ENCODE measurements around the gene RASSF9. TPM values are rescaled to one million over a fixed set of nuclear protein-coding genes. Genes with fewer than 3 reads are reported as not detected.

Gene RASSF9
- total RNA-seq, 2 experiments from 2014 or later, result not detected

DNA sequence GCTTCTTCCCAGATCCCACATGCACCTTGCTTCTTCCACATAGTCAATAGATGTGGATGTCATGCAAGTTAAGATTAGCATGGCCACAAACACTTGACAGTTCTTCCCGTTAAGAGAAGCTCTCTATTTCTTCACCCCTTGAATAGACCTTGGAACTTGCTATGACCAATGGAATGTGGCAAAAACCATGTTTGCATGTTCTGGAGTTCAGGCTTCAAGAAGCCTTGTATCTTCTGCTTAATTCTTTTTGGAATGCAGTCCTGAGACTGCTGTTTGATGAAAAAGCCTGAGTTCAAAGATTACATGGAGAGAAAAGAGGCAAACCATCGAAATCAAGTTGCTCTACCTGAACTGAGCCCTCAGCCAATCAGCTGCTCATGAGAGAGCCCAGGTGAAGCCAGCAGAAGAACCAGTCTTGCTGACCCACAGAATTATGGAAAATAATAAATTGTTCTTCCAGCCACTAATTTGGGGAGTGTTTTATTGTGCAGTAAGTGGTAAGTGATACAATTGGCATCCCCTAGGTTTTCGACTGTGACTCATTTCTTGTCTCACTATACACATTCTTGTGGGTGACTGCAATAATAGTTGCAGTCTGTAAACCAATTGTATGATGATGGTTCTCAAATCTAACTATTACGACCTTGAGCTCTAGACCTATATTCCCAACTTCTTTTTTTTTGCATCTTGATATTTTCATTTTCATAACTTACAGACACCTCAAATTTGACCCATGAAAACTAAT, 12.6 kb downstream of the RASSF9 start:
- CTCF ChIA-PET, result no interaction called here

DNA sequence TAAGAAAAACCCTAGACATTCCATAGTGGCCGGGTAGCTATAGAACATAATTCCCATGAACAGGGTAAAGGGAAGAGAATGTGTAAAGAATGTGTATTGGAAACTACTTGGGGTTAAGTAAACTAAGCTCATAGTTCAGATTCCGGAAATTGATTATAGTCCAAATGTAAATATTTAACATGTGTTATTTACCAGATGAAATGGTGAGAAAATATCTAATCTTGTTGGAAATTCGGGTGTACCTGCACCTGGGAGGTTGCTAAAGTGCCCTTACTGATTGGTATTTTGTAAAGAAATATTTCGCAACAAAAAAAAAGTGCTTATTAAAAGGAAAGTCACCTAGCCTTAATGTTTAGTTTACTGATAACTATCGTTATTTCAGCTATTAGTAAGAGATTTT, 14.4 kb downstream of the RASSF9 start:
- ChIA-PET CTCF (no interaction called here), POLR2A (no interaction called here)

More for the DNA sequence above, 12.6 kb downstream of the RASSF9 start:
- POLR2A ChIA-PET, result no interaction called here

DNA sequence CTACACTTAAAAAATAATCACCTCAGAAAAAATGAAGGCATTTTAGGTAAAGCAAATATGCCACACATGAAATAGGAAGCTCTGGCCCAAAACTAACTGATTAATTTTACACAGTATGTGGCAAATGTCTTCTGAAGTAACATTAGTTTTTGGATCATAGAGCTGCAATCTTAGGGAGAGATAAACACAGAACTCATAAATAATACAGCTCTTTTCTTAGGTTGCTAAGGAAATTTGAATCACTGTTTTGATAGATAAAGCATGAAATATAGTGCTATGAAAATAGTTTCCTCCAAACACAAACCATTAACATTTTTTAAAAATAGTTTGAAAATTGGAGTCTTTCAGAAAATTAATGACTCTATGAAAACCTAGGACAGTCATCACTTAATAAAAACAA, 15.0 kb downstream of the RASSF9 start:
- ChIA-PET POLR2A (no interaction called here), CTCF (no interaction called here)

DNA sequence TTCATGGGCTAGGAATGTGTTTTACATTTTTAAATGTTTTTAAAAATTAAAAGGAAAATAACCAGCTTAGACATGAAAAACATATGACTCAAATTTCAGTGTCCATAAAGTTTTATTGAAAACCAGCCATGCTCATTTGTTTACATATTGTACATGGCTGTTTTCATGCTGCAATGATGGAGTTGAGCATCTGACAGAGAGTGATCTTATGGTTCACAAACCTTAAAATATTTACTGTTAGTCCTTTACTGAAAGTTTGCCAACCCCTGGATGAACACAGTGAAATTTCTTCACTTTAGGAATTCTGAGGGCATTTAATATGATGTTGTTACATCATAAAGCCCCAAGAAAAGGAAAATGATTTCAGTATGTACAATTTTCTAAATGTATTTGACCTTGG, 16.1 kb downstream of the RASSF9 start:
- ChIA-PET CTCF (no interaction called here), POLR2A (no interaction called here)

DNA sequence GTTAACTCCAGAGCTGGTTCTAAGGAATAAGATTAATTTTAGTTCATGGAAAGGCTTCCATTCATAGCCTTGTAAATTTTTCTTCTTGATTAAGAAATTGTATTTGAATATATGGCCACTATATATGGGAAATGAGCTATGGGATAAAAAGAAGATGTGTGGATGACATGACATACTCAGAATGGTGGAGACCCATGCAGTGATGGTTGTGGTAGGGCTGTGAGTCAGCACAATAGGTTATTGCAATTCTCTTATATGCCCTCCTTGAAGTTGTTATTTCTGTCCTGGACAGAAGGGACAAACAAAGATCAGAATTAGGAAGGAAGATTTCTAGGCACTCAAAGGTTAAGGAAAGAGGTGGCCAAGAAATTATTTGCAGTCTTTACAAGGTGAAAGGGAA, 21.5 kb downstream of the RASSF9 start:
- CTCF ChIA-PET, result no interaction called here
- POLR2A ChIA-PET, result no interaction called here

DNA sequence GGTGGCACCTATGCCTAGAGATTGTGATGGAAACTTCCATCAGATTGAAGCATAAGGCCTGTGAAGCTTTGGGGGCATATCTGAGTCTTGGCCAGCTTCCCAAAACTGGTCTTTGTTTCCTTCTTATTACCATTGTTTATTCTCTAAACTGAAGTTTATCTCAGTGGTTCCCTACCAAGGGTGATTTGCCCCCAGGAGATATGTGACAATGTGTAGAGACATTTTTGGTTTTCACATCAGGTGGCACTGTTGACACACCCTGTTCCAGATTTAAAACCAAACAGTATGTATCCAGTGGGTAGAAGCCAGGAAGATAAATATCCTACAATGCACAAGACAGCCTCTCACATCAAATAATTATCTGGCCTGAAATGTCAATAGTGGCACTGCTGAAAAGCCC, 22.1 kb downstream of the RASSF9 start:
- CTCF ChIA-PET, result no interaction called here

DNA sequence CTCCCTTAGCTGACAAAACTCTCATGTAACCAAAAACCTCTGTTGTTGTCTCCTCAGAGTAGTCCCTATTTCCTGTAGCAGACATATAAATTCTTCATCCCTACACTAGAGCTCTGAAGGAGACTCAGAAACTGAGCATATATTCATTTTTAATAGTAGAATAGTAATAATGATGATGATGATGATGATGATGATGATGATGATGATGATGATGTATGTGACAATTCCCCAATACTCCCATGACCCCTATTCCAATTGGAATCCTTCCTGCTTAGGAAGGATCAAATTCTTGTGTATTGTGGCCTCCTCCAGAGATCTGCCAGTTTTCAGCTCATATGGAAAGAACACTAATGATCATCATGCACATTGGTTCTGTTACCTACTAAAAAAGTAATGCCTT, 26.7 kb downstream of the RASSF9 start:
- ChIA-PET POLR2A (no interaction called here), CTCF (no interaction called here)

More for the DNA sequence above, 22.1 kb downstream of the RASSF9 start:
- POLR2A ChIA-PET, result no interaction called here

DNA sequence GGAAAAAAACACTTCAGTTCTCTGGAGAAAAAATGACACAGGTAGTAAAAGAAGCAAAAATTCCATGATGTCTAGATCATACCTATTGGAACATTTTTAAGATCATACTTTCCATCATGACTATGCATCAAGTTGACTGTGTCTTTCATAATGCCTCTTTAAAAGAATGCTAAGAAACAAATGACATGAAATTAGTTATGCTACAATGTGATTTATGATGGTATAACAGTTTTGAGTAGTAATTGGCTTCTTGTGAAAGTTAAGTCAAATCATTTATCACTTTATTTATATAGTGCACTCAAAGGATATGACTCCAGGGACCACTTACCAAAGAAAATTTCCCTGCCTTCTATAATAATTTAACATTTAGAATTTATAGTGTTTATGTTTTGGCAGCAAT, 28.5 kb downstream of the RASSF9 start:
- POLR2A ChIA-PET, result no interaction called here
- CTCF ChIA-PET, result no interaction called here

DNA sequence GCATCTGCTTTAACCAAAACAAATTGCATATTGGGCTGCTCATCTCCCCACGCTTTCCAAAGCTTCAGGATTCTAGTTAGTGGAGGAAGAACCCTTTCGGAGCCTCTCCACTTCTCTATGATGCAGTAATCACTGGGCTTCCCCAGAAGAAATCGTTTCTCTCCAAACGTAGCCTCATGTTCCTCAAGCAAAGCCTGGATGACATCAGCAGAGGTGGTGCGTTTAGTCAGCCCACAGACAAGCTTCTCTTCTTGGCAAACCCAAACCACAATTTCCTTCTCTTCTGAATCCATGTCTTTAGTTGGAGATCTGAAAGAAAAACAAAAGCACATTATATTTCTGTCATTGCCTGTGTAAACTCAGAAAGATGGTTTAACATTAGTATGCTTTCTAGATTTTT, 30.6 kb downstream of the RASSF9 start:
- CTCF ChIA-PET, result no interaction called here
- POLR2A ChIA-PET, result no interaction called here

DNA sequence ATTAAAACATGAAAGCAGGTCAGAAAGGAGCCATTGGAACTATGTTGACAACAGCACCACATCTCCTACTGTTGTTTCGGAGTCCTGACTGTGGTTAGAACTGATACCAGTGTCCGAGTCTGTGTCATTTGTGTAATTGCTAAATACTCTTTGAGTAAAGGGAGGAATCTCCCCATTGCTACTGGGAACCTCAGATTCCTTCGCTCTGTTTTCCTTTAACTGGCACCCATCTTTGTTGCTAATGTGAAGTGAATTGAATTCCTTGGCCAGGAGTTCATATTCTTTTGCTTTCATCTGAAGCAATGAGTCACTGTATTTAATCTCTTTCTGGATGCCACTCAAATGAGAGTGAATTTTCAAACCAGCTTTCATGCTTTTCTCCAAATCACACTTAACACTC, 31.5 kb downstream of the RASSF9 start:
- POLR2A ChIA-PET, result no interaction called here
- CTCF ChIA-PET, result no interaction called here

DNA sequence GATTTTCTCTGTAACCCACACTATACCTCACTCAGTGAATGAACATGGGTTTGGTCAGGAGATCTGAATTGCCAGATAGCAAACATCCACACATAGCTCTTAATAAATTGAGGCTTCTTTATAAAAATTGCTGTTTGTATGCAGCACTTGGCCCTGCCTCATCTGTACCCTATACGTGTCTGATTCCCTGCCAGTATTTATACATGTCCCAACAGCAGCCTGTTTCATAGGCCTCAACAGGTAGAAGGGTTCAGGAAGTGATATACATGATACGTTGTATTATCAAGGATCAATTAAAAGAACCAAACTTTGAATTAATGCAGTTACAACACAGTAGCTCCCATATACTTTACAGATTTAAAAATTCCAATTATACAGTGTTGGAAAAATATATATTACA, 32.3 kb downstream of the RASSF9 start:
- POLR2A ChIA-PET, result no interaction called here
- CTCF ChIA-PET, result no interaction called here

DNA sequence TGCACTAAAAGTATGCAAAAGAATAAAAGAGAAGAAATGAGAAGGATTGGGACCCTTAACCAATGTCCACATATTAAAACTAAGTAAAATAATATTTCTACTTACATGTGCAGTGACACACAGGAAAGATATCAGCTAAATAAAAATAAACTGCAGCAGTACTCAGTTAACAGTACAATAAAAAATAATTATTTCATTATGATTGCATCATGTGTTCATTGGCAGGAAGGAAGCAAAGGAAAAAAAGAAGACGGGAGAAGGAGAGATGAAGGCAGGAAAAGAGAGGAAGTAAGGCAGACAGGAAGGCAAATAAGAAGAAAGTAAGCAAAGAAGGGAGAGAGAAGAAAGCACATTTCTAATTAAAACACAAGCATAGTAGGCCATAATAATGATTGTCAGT, 33.0 kb downstream of the RASSF9 start:
- POLR2A ChIA-PET, result no interaction called here
- CTCF ChIA-PET, result no interaction called here

DNA sequence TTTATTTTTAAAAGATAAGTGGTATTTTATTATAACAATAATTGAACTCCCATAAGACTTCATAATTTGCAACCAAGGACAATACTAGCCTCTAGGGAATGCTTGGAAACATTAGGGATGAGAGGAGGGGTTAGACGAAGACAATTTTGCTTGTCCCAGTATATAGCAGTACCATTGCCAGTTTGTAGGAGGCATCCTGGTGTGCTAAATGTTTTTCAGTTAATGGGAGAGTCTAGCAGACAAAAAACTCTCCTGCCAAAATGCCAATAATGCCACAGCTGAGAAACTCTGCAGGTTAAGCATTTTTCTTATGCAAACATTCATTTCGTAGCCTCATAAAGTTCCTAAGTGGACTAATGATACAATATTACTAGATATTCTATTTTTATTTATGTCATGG, 38.1 kb downstream of the RASSF9 start:
- CTCF ChIA-PET, result no interaction called here
- POLR2A ChIA-PET, result no interaction called here

DNA sequence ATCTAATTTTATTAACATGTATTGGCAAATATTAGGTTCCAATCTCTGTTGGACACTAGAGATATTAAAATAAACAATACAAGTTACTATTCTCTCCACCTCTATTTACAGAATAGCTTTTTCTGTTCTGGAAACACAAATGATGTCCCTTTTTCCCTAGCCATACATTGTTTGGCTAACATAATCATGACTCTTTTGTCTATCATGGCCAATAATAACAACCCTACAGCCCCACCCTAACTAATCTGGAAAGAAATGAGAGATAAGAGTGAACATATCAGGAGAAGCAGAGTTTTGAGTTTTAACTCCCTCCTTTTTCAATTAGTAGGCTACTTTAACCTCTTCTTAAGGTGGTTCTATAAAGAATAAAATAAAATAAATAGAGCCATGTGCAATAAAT, 40.2 kb downstream of the RASSF9 start:
- ChIA-PET CTCF (no interaction called here), POLR2A (no interaction called here)

DNA sequence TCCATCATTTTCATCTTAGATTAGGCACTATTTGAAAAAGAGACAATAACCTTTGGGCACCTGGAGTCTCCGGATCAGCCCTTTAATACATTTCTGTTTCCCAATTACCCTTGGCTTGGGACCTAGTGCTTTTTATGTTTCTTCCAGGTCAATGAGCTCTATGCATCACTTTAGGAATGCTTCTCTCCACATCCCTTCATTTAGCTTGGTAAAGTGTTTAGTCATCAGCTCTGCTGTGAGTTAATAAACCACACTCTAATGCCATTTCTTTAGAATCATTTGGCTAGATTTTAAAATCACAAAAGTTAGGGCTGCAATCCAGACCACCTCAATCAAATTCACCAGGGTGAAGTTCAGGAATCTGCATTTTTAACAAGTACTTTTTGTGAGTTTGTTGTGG, 41.7 kb downstream of the RASSF9 start:
- ChIA-PET CTCF (no interaction called here), POLR2A (no interaction called here)

DNA sequence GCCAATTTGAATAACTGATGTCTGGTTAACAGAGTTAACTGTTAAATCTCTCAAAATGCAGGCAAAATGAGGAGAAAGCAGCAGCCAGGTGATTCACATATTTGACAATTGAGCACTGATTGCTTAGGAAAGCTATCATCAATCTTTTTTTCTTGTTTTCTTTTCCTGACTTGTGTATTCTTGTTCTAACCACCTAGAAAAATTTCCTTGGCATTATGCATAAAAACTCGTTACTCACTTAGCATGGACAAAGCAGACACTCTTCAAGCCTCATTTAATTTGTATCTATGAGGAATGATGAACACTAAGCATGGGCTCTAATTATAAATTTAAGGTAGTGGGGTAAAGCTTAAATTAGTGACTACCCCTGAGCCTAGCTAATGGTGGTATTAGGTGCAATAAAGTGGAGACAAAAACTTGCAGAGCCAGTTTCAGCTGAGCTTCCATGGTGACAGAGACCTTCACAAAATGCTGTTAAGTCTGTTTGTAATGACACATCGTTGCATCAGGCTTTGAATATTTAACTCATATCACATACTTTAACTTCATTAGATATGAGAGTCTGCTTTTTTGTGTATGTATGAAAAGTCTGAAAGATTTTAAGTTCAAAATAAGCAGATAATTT, 52.0 kb downstream of the RASSF9 start:
- ChIA-PET POLR2A (no interaction called here), CTCF (no interaction called here)

DNA sequence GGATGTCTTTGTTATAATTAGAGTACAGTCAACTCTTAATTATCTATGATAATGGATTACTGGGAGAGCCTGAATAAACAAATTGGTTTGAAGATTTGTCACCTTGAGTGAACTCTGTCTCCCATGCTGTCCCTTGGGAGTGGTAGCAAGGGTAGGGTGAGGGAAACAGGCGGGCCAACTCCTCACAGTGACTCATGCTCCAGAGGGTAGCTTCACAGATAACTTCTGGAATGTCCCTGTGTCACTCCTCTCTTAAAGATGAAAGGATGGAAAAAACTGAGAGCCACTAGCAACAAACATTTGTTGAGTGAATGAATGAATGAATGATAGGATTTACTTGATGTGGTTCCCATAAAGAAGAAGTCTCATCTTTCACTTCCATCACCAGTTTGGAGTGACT, 53.5 kb downstream of the RASSF9 start:
- ChIA-PET POLR2A (no interaction called here), CTCF (no interaction called here)

DNA sequence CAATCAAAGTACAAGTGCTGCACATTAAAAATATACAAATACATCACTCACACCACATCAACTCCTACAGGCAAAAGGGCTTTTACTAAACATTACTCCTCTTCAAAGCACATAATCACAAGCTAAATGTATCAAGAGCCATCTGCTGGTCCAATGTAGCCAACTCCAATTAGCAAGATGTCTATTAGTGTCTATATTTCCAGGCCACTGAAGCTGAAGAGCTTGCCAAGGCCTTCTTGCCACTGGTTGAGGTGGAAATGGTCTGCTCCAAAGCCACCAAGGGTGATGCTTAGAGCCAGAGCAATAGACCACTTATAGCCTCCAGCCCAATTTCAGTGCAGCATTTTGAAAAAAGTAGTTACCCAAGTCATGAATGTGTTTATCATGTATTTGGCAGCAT, 54.4 kb downstream of the RASSF9 start:
- CTCF ChIA-PET, result no interaction called here
- POLR2A ChIA-PET, result no interaction called here

DNA sequence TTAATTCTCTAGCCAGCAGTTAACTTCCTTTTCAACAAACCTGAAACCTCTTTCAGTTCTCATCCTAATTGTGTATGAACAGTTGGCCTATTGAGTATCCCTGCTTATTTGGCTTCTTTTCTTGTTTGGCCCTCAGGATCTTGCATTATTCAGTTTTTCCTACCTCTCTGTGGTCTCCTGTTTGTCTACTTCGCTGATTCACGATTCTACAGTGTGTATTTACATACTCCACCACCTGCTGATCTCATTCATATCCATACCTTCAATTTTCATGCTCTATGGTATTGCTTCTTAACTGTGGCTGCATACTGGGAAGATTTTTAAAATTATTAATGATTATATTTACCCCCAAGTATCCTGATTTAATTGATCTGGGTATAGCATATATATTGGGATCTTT, 56.4 kb downstream of the RASSF9 start:
- POLR2A ChIA-PET, result no interaction called here
- CTCF ChIA-PET, result no interaction called here

DNA sequence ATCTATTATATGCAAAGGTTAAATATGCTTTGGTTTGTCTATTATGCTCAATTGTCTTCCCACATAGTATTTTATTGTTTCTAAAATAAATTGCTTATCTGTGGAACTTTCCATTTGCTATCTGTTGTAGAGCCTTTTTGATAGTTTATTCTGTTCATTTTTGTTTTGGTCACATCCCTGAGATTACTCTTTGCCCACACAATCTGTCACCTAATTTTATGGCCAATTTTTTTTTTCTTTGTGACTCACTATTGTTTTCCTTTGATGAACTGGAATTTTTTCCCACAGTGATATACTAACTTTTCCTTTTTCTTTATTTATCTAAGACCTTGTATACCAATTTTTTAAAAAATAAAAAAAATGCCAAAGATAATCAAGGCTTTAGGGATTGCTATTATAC, 61.1 kb downstream of the RASSF9 start:
- CTCF ChIA-PET, result no interaction called here
- POLR2A ChIA-PET, result no interaction called here

DNA sequence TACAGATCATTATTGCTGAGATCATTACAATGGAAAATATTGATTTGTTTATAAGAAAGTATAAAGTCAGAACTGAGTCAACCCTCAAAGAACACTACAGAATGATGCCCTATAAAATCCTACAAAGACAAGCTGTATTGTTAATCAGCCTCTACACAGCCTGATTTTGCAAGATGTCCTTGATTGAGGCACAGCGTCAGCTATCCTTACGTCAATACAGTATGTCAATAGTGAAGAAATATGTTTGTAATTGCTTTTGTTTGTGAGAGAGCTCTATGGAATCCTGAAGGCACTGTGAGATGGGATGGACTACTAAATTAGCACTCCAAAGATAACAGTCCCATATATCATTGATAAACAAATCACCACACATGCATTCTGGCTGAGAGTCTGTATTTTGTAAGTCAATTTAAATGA, 70.7 kb downstream of the RASSF9 start:
- ChIA-PET CTCF (no interaction called here), POLR2A (no interaction called here)

DNA sequence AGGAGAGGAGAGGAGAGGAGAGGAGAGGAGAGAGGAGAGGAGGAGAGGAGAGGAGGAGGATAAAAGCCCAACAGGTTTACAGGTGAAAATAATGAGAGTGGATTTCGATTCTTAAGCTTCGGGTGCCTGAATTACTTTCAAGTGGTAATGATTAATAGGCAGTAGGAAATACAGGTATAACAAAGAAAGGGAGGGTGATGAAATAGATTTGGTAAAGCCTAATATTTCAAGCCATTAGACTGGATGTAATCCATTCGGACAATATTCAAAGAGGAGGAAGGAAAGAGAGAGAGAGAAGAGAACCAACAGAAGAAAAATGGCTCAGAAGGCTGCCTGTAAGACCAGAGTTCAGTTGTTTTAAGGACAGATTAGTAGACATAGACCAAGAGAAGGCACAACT, 76.6 kb downstream of the RASSF9 start:
- CTCF ChIA-PET, result no interaction called here
- POLR2A ChIA-PET, result no interaction called here

DNA sequence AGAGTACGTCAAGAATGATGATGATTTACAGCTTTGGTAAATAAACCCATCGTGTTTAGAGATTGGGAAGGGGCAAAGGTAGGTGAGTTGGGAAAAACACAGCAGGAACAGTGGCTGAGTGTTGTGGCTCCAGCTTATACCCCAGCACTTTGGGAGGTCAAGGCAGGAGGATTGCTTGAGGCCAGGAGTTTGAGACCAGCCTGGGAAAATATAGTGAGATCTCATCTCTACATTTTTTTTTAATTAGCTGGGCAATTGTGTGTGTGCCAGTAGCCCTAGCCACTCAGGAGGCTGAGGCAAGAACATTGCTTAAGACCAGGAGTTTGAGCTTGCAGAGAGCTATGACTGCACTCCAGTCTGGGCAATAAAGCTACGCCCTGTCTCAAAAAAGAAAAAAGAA, 77.1 kb downstream of the RASSF9 start:
- ChIA-PET POLR2A (no interaction called here), CTCF (no interaction called here)
